HL-60 (cell line): ENCODE results near the gene ZCCHC9.

Experiments used
- GABPA ChIP-seq: IDR thresholded peaks from 2 replicates; pipeline ENCODE4 v1.6.1; 2012; ENCODE audit warnings: low read depth
- POLR2AphosphoS5 ChIP-seq: IDR thresholded peaks from 2 replicates; pipeline ENCODE4 v1.6.1; 2012; ENCODE audit warnings: low read depth
- SPI1 ChIP-seq: IDR thresholded peaks from 2 replicates; pipeline ENCODE4 v1.6.1; 2012; ENCODE audit warnings: low read depth, mild to moderate bottlenecking, borderline replicate concordance
- TF ChIP-seq, protein P1 (sequence below): IDR thresholded peaks from 2 replicates; pipeline ENCODE4 v1.6.1; 2012; ENCODE audit warnings: low read depth; ENCODE audit not compliant: insufficient replicate concordance
- TF ChIP-seq, protein P2 (sequence below): IDR thresholded peaks from one replicate; pipeline ENCODE4 v1.5.1; 2011; ENCODE audit warnings: low read length, control low read depth, inconsistent platforms; ENCODE audit not compliant: insufficient read depth

DNA sequence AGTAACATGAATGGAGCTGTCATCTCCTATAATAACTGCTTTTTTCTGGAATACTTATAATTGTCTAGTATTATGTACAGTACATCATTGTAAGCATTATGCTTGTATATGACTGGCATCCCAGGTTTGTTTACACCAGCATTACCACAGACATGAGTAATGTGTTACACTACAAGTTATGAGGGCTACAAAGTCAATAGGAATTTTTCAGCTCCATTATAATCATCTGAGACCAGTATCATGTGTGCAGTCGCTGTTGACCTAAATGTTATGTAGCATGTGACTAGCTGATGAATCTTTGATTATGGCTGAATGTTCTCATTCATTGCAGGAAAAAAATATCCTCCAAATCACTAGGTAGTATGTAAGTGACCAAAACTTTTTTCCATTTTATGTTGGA is 2.2 kb downstream of the ZCCHC9 start:
- TF ChIP-seq GABPA (no peak), POLR2AphosphoS5 (no peak), SPI1 (no peak)
- TF ChIP-seq, protein P1, sequence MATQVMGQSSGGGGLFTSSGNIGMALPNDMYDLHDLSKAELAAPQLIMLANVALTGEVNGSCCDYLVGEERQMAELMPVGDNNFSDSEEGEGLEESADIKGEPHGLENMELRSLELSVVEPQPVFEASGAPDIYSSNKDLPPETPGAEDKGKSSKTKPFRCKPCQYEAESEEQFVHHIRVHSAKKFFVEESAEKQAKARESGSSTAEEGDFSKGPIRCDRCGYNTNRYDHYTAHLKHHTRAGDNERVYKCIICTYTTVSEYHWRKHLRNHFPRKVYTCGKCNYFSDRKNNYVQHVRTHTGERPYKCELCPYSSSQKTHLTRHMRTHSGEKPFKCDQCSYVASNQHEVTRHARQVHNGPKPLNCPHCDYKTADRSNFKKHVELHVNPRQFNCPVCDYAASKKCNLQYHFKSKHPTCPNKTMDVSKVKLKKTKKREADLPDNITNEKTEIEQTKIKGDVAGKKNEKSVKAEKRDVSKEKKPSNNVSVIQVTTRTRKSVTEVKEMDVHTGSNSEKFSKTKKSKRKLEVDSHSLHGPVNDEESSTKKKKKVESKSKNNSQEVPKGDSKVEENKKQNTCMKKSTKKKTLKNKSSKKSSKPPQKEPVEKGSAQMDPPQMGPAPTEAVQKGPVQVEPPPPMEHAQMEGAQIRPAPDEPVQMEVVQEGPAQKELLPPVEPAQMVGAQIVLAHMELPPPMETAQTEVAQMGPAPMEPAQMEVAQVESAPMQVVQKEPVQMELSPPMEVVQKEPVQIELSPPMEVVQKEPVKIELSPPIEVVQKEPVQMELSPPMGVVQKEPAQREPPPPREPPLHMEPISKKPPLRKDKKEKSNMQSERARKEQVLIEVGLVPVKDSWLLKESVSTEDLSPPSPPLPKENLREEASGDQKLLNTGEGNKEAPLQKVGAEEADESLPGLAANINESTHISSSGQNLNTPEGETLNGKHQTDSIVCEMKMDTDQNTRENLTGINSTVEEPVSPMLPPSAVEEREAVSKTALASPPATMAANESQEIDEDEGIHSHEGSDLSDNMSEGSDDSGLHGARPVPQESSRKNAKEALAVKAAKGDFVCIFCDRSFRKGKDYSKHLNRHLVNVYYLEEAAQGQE, result no peak
- TF ChIP-seq, protein P2, sequence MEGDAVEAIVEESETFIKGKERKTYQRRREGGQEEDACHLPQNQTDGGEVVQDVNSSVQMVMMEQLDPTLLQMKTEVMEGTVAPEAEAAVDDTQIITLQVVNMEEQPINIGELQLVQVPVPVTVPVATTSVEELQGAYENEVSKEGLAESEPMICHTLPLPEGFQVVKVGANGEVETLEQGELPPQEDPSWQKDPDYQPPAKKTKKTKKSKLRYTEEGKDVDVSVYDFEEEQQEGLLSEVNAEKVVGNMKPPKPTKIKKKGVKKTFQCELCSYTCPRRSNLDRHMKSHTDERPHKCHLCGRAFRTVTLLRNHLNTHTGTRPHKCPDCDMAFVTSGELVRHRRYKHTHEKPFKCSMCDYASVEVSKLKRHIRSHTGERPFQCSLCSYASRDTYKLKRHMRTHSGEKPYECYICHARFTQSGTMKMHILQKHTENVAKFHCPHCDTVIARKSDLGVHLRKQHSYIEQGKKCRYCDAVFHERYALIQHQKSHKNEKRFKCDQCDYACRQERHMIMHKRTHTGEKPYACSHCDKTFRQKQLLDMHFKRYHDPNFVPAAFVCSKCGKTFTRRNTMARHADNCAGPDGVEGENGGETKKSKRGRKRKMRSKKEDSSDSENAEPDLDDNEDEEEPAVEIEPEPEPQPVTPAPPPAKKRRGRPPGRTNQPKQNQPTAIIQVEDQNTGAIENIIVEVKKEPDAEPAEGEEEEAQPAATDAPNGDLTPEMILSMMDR, result no peak
